Urinary bladder (tissue), 4 donors: Measurements from ENCODE around the gene ADGRB3. TPM values are rescaled to one million over a fixed set of nuclear protein-coding genes. Genes with fewer than 3 reads are reported as not detected.

Experiments used
- DNase-seq: peaks from one replicate; pipeline ENCODE4 v3.0.0-alpha.2; 2015; ENCODE audit errors: extremely low spot score
- H3K27ac ChIP-seq: one replicate; pipeline ENCODE4 v1.5.1; 2013; ENCODE audit warnings: low read depth, mild to moderate bottlenecking, moderate library complexity
- H3K36me3 ChIP-seq: one replicate; pipeline ENCODE4 v1.6.1; 2013; ENCODE audit warnings: mild to moderate bottlenecking, moderate library complexity; ENCODE audit not compliant: insufficient read depth
- H3K4me1 ChIP-seq: one replicate; pipeline ENCODE4 v1.6.1; 2013; ENCODE audit warnings: mild to moderate bottlenecking, moderate library complexity; ENCODE audit not compliant: insufficient read depth
- H3K4me3 ChIP-seq: one replicate; pipeline ENCODE4 v1.5.1; 2013; ENCODE audit warnings: low read depth, low read length
- WGBS: extraction: QIAGEN DNeasy Blood & Tissue Kit; methylation state at CpG from one replicate; pipeline ENCODE4 v1.1.7; 2013; 5-methylcytosine and 5-hydroxymethylcytosine counted together
- polyA plus RNA-seq: library from polyadenylated mRNA; stranded (reverse); fragments of 200-250 nt; gene quantifications from one replicate; pipeline ENCODE4 v1.2.3, GENCODE V29; 2013
- total RNA-seq: library from RNA; depleted of rRNA; stranded (reverse); fragments of >200 nt; gene quantifications from one replicate; pipeline ENCODE4 v1.2.3, GENCODE V29; 2014
- donor health status: healthy with polysubstance abuse.
- donor health status: healthy.

The ADGRB3 gene
- total and polyA plus RNA-seq, 2 donors: 4.7 to 29.4 TPM

DNA sequence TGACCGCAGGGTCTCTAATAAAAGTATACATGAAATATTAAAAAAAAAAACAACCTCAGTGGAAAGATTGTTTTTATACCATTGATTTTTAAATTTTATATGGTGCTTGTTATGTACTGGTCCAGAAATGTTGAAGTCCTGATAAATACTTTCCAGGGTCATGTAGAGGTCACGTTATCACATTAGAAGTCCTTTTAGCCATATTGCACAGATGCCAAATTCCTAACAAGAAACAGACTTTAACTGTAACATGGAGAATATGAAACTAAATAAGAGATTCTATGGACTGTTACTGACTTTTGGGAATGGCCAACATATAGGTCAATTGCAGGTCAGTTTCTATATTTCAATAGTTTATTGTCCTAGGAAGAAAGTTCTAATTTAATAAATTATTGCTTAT is 89.0 kb downstream of the ADGRB3 start:
- DNase-seq: no peak
- Histone ChIP-seq H3K4me1 (no peaks in the 10 kb centered on the region), H3K27ac (no peak overlapping the region), H3K4me3 (no peak overlapping the region), H3K36me3 (no peaks in the 10 kb centered on the region)
- WGBS: 67% methylated on average over 2 of the region's 2 CpGs

DNA sequence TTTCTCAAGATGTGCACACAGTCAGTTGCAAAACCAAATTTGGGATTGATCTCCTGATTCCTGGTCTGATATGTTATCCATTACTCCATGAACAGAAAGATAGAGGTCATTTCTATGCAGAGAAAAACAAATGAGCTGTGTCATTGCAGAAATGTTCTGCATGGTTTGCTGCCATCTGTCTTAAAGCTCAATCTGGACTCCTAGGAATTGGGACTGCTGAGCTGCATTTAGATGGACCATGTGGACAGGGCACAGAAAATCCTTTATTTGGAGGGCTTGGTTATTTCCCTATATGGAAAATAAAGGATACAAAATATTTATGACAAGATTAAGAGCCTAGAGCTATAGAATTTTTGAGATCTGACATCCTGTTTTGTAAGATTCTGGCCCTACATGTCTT is 91.3 kb downstream of the ADGRB3 start:
- no peak overlapping the region for H3K27ac ChIP-seq
- H3K4me1 ChIP-seq: no peaks in the 10 kb centered on the region
- no peak for DNase-seq
- H3K4me3 ChIP-seq: no peak overlapping the region
- no peaks in the 10 kb centered on the region for H3K36me3 ChIP-seq

DNA sequence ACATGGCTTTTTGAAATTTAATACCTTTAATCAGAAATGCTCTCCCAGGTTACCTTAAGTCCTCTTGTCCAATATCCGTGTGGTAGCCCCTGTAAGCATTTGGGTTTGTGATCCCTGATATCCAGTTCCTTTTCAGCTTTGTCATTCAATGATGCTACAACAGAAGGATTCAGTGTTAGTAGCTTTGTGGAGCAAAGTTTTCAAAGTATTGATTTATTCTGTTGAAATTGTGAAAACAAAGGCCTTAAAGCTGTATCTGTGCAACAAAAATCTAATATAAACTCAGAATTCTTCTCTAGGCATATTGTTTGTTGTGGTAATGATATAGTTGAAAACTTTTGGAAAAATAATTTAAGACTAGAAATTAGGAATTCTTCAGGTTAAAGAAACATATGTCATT is 91.9 kb downstream of the ADGRB3 start:
- Histone ChIP-seq H3K36me3 (no peaks in the 10 kb centered on the region), H3K4me1 (no peaks in the 10 kb centered on the region)
- WGBS: 95% methylated on average over 1 of the region's 1 CpG

DNA sequence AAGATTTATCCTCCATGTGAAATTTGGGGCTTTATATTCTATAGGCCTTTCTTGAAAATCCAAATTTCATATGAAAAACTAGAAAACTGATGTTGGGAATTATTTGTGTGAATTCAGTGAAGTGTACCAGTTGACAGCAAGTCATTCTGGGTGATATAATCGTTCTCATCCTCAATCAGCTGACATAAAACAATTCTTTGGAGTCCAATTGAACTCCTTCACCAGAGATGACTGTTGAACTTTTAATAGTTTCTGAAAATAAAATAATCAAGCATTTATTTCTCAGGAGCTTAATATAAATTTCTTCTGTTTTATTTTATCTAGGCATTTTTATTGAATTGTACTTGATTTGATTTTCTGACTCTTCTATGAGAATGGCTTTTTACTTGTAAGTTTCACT is 92.6 kb downstream of the ADGRB3 start:
- 63% methylated on average over 1 of the region's 1 CpG for WGBS
- no peak for DNase-seq
- Histone ChIP-seq H3K36me3 (no peaks in the 10 kb centered on the region), H3K27ac (no peak overlapping the region), H3K4me3 (no peak overlapping the region), H3K4me1 (no peaks in the 10 kb centered on the region)

More for the DNA sequence above, 91.9 kb downstream of the ADGRB3 start:
- DNase-seq: no peak
- peak overlapping the region; percentile 23 for H3K27ac ChIP-seq
- no peak overlapping the region for H3K4me3 ChIP-seq

DNA sequence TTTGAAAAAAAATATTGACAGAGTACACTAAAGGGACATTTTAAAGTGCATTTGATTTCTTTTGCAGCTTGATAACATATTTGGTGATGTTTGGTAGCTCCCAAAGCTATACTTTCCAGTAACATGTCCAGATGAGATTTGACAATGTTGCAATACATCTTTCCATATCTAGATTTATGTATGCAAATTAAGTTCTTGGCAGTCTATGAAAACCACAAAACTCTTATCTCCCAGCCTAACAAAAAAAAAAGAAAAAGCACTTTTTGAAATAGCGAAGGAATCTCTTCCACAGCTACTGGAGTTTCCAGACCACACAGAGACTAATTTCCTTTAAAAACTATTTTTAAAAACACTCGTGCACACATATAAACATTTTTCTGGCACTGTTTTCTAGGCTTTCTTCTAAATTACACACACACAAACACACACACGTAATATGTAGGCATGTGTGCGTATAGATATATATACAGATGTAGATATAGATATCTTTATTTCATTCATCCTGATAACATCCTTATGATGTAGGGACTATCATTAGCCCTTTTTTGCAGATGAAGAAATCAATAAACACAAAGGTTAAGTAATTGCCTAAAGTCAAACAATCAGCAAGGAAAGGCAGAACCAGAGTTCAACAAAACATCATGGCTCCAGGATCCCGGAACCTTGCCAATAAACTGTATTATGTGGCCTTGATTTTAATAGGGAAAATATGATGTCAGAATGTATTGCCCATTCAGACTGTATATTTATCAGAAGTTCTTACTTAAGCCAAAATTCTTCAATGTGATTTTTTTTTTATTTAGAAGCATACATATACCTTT is 93.3 kb downstream of the ADGRB3 start:
- DNase-seq: no peak
- Histone ChIP-seq H3K4me3 (no peak overlapping the region), H3K36me3 (no peaks in the 10 kb centered on the region), H3K4me1 (no peaks in the 10 kb centered on the region), H3K27ac (no peak overlapping the region)
- 35% methylated on average over 5 of the region's 5 CpGs for WGBS

DNA sequence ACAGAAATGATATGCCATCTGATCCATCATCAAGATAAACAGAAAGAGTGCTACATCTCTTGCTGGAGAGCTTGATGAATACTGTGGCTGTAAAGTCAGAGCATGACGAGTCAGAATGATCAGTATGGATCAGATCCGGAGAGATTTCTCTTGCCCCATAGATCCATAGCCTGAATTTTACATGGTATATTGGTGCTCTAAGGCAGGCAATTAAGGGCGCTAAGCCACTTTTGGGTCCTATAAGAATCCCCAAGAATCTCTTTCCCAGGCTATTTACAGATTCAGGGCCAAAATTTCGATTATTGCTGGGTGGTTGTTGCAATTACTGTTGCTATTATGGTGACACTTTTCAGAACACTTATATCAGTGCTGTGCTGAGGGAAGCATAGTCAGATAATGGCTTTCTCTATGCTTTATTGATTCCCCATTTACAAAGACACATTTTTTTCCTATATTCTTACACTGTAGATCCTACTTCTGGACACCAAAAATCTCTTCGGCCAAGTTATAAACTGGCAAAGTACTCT is 94.4 kb downstream of the ADGRB3 start:
- no peak for DNase-seq
- Histone ChIP-seq H3K4me1 (no peaks in the 10 kb centered on the region), H3K36me3 (no peaks in the 10 kb centered on the region), H3K27ac (no peak overlapping the region), H3K4me3 (no peak overlapping the region)
- 71% methylated on average over 5 of the region's 5 CpGs for WGBS

GRCh38 chr6:68730291-68731054 is 95.4 kb downstream of the ADGRB3 start:
- 70% methylated on average over 5 of the region's 5 CpGs for WGBS
- no peaks in the 10 kb centered on the region for H3K36me3 ChIP-seq
- no peak overlapping the region for H3K27ac ChIP-seq
- no peaks in the 10 kb centered on the region for H3K4me1 ChIP-seq
- no peak overlapping the region for H3K4me3 ChIP-seq
- no peak for DNase-seq

DNA sequence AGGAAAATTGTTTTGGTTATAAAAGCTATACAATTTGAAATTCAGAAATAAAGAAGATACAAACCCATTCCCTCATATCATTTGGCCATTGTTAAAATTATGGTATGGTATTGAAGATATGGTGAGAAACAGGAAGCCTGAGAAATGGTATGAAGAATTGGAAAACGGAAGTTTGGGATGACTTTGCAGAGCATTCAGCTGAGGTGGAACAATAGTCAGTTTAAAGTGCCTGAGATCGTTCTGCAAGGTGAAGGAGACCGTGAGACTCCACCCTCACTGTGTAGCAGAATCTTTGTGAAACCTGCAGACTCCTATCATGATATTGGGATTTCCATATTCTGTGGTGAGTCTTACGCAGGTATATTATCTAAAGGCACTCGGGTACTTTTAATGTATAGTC is 97.3 kb downstream of the ADGRB3 start:
- Histone ChIP-seq H3K4me3 (no peak overlapping the region), H3K27ac (no peak overlapping the region), H3K4me1 (no peaks in the 10 kb centered on the region), H3K36me3 (no peaks in the 10 kb centered on the region)
- WGBS: 91% methylated on average over 5 of the region's 5 CpGs
- DNase-seq: no peak

DNA sequence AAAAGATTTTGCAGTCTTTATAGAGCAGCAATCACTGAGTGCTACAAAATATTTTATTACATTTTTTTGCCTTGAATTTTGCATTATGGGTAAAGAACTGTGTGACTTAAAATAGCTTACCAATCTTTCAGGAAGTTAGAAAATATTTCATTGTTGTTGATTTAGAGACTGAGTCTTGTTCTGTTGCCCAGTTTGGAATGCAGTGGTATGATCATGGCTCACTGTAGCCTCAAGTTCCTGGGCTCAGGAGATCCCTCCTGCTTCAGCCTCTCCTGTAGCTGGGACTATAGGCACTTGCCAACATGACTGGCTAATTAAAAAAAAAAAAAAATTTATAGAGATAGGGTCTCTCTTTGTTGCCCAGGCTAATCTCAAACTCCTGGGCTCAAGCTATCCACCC is 100.8 kb downstream of the ADGRB3 start:
- DNase-seq: no peak
- Histone ChIP-seq H3K4me3 (no peak overlapping the region), H3K4me1 (no peaks in the 10 kb centered on the region), H3K27ac (no peak overlapping the region), H3K36me3 (no peaks in the 10 kb centered on the region)

DNA sequence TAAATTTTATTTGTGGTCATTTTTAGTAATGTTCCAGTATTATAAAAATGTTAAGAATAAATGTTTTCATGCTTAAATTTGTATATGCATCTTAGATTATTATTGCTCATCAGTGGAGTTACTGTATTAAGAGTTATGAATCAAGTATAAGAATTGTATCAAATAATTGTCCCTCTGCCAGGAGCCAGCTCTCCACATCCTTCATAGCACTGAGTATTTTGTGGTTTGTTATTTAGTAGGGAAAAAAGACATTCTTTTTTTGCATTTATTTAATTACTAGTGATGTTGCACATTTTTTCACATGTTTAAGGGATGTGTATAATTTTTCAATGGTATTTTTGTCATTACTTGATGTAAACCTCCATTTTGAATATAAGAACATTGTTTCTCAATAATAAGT is 102.0 kb downstream of the ADGRB3 start:
- H3K36me3 ChIP-seq: no peaks in the 10 kb centered on the region
- no peaks in the 10 kb centered on the region for H3K4me1 ChIP-seq
- no peak for DNase-seq
- no peak overlapping the region for H3K27ac ChIP-seq
- H3K4me3 ChIP-seq: no peak overlapping the region

GRCh38 chr6:68738039-68738438 is 103.0 kb downstream of the ADGRB3 start:
- no peaks in the 10 kb centered on the region for H3K36me3 ChIP-seq
- H3K4me3 ChIP-seq: no peak overlapping the region
- H3K27ac ChIP-seq: no peak overlapping the region
- no peaks in the 10 kb centered on the region for H3K4me1 ChIP-seq
- DNase-seq: no peak

DNA sequence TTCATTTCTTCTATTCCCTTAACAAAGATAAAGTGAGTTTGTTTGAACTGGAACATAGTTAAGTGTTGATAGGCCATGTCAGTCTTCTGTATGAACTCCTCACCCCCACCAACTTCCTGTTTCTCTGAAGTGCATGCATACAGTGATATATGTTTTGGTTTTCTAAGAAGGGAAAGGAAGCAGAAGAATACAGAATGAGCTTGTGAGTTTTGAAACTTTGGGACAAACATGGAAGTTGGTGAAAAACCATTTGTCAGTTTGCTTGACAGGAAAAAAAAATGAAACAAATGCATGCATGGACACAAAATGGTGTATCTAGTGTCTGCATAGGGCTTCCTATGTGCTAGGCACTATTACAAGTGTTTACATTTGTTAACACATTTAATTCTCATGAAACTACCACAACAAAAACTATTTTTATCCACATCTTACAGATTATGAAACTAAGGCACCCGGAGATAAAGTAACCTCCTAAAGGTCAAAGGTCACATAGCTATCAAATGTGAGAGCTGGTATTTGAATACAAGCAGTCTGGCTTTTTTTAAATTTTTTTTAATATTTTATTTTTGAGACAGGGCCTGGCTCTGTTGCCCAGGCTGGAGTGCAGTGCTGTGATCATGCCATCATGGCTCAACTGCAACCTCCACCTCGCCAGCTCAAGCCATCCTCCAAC is 105.9 kb downstream of the ADGRB3 start:
- Histone ChIP-seq H3K36me3 (no peaks in the 10 kb centered on the region), H3K4me3 (no peak overlapping the region), H3K27ac (no peak overlapping the region), H3K4me1 (no peaks in the 10 kb centered on the region)
- WGBS: 80% methylated on average over 2 of the region's 2 CpGs
- DNase-seq: no peak

GRCh38 chr6:68741501-68742386 is 106.7 kb downstream of the ADGRB3 start:
- H3K36me3 ChIP-seq: no peaks in the 10 kb centered on the region
- H3K4me3 ChIP-seq: no peak overlapping the region
- DNase-seq: no peak
- 78% methylated on average over 5 of the region's 5 CpGs for WGBS
- H3K27ac ChIP-seq: no peak overlapping the region
- H3K4me1 ChIP-seq: no peaks in the 10 kb centered on the region
